Type B pancreatic cell (in vitro differentiated cells): Measurements from ENCODE around the gene RIC1. TPM values are rescaled to one million over a fixed set of nuclear protein-coding genes. Genes with fewer than 3 reads are reported as not detected.

ENCODE experiments used
- DNase-seq: peaks from one replicate; pipeline ENCODE4 v3.0.0; 2021; ENCODE audit warnings: mixed read lengths; ENCODE audit not compliant: unreplicated experiment; ENCODE audit errors: extremely low spot score
- H3K27ac Mint-ChIP-seq: 2 replicates; pipeline ENCODE4 v1.8.0; 2021; ENCODE audit warnings: mild to moderate bottlenecking, mixed read lengths
- H3K27me3 Mint-ChIP-seq: 2 replicates; pipeline ENCODE4 v1.8.0; 2021; ENCODE audit warnings: mixed read lengths
- H3K36me3 Mint-ChIP-seq: 2 replicates; pipeline ENCODE4 v1.8.0; 2021; ENCODE audit warnings: mixed read lengths
- H3K4me1 Mint-ChIP-seq: one replicate; pipeline ENCODE4 v1.8.0; 2021; ENCODE audit warnings: mixed read lengths; ENCODE audit not compliant: unreplicated experiment
- H3K4me3 Mint-ChIP-seq: 2 replicates; pipeline ENCODE4 v1.8.0; 2021; ENCODE audit warnings: mild to moderate bottlenecking, mixed read lengths
- H3K9me3 Mint-ChIP-seq: 2 replicates; pipeline ENCODE4 v1.8.0; 2021; ENCODE audit warnings: mixed read lengths
- total RNA-seq: library from RNA; stranded (reverse); gene quantifications from 2 replicates; pipeline ENCODE4 v1.2.1, GENCODE V29; 2021; ENCODE audit warnings: low replicate concordance
- TF ChIP-seq, protein P1 (sequence below): fragments of 200-600 bp; sonication (generic); conservative IDR thresholded peaks from 2 replicates; pipeline ENCODE4 v1.5.0; 2021; ENCODE audit warnings: antibody characterized with exemption, mild to moderate bottlenecking

Gene RIC1
- total RNA-seq, 1 donor from 2014 or later = 26.6 TPM

GRCh38 chr9:5643005-5643624, 14.2 kb downstream of the RIC1 start:
- H3K36me3 Mint-ChIP-seq = peaks cover 33% of the 10 kb centered on the region
- peaks cover 12% of the 10 kb centered on the region for H3K9me3 Mint-ChIP-seq
- TF ChIP-seq, protein P1, sequence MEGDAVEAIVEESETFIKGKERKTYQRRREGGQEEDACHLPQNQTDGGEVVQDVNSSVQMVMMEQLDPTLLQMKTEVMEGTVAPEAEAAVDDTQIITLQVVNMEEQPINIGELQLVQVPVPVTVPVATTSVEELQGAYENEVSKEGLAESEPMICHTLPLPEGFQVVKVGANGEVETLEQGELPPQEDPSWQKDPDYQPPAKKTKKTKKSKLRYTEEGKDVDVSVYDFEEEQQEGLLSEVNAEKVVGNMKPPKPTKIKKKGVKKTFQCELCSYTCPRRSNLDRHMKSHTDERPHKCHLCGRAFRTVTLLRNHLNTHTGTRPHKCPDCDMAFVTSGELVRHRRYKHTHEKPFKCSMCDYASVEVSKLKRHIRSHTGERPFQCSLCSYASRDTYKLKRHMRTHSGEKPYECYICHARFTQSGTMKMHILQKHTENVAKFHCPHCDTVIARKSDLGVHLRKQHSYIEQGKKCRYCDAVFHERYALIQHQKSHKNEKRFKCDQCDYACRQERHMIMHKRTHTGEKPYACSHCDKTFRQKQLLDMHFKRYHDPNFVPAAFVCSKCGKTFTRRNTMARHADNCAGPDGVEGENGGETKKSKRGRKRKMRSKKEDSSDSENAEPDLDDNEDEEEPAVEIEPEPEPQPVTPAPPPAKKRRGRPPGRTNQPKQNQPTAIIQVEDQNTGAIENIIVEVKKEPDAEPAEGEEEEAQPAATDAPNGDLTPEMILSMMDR = no peak
- H3K4me1 Mint-ChIP-seq = peaks cover 3% of the 10 kb centered on the region
- no peak overlapping the region for H3K4me3 Mint-ChIP-seq
- DNase-seq = no peak
- H3K27ac Mint-ChIP-seq = no peak overlapping the region
- H3K27me3 Mint-ChIP-seq = no peaks in the 10 kb centered on the region

- Mint-ChIP-seq H3K4me3 (no peak overlapping the region), H3K9me3 (peaks cover 17% of the 10 kb centered on the region), H3K27me3 (no peaks in the 10 kb centered on the region), H3K4me1 (peaks cover 3% of the 10 kb centered on the region), H3K36me3 (peaks cover 36% of the 10 kb centered on the region), H3K27ac (no peak overlapping the region)
- TF ChIP-seq, protein P1 = no peak
- DNase-seq = no peak
Observed at GRCh38 chr9:5644501-5644900, 15.6 kb downstream of the RIC1 start.

GRCh38 chr9:5646116-5646515, 17.2 kb downstream of the RIC1 start:
- TF ChIP-seq, protein P1 = no peak
- Mint-ChIP-seq H3K27ac (no peak overlapping the region), H3K4me1 (peaks cover 3% of the 10 kb centered on the region), H3K9me3 (peaks cover 14% of the 10 kb centered on the region), H3K27me3 (no peaks in the 10 kb centered on the region), H3K4me3 (no peak overlapping the region), H3K36me3 (peaks cover 28% of the 10 kb centered on the region)
- no peak for DNase-seq

- Mint-ChIP-seq H3K27me3 (no peaks in the 10 kb centered on the region), H3K4me3 (no peak overlapping the region), H3K36me3 (peaks cover 36% of the 10 kb centered on the region), H3K9me3 (peaks cover 25% of the 10 kb centered on the region), H3K4me1 (peaks cover 1% of the 10 kb centered on the region), H3K27ac (no peak overlapping the region)
- no peak for DNase-seq
- TF ChIP-seq, protein P1 = no peak
Observed at GRCh38 chr9:5650356-5651105, 21.6 kb downstream of the RIC1 start.

DNA sequence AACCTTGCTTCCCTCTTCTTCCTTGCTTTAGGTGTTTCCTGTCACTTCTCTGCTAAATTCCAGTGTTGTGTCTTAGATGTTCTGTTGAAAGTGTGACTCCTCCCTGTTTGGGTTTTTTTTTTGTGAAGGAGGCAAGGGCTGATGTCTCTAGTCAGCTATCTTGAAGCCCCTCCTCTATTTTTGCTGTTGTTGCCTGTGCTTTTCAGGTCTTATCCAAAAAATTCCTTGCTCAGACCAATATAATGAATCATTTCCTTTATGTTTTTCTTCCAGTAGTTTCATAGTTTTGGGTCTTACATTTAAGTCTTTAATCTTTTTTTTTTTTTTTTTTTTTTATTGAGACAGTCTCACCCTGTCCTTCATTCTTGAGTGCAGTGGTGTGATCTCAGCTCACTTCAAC, 22.3 kb downstream of the RIC1 start:
- no peaks in the 10 kb centered on the region for H3K27me3 Mint-ChIP-seq
- H3K36me3 Mint-ChIP-seq = peaks cover 35% of the 10 kb centered on the region
- TF ChIP-seq, protein P1 = no peak
- no peaks in the 10 kb centered on the region for H3K4me1 Mint-ChIP-seq
- no peak overlapping the region for H3K4me3 Mint-ChIP-seq
- DNase-seq = no peak
- no peak overlapping the region for H3K27ac Mint-ChIP-seq
- peaks cover 23% of the 10 kb centered on the region for H3K9me3 Mint-ChIP-seq
